ENCODE data around the gene PEAR1.
"Not testable (repeated sequence)": the region's sequence is repeated elsewhere in the genome, so short reads cannot be mapped to it uniquely, and the experiment has no call there.

The PEAR1 gene

DNA sequence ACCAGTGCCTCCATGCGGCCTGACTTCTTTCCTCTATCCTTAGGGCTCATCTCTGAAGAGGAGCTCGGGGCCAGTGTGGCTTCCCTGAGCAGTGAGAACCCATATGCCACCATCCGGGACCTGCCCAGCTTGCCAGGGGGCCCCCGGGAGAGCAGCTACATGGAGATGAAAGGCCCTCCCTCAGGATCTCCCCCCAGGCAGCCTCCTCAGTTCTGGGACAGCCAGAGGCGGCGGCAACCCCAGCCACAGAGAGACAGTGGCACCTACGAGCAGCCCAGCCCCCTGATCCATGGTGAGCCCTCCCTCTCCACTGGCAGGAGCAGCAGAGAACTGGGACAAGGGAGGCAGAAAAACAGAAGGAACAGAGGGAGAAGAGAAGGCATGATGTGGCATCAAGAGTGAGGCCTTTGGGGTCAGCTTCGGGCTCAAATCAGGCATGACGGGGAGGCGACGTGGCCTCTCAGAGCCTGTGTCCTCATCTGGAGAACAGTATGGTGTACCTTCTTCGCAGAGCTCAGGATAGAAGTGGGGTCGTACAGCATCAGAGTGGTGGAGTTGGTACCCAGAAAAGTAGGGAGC lies 20.4 kb downstream of the PEAR1 start:
- FAIRE-seq (no peak), DNase-seq (ENCODE audit: insufficient read length, low spot score) (no peak)

DNA sequence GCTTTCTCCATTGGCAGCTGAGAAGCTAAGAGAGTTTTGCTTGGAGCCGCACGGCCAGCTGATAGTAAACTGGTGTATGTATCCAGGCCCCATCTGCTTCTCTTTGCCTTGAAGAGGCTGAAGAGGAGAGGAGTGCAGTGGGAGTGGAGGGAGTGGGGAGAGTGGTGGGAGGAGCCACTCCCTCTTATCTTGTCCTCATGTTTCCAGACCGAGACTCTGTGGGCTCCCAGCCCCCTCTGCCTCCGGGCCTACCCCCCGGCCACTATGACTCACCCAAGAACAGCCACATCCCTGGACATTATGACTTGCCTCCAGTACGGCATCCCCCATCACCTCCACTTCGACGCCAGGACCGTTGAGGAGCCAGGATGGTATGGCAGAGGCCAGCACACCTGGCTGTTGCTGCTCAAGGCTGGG lies 20.9 kb downstream of the PEAR1 start:
- FAIRE-seq = no peak
- DNase-seq (ENCODE audit: insufficient read length, low spot score) = no peak

GRCh38 chr1:156920233-156921052 lies 26.9 kb downstream of the PEAR1 start, which contains the start of gene LRRC71:
LRRC71 (plus strand) TSS chr1:156920632; CDS start chr1:156920804, 172 bp downstream.
- no peak for FAIRE-seq
- DNase-seq (ENCODE audit: insufficient read length, low spot score) = no peak

DNA sequence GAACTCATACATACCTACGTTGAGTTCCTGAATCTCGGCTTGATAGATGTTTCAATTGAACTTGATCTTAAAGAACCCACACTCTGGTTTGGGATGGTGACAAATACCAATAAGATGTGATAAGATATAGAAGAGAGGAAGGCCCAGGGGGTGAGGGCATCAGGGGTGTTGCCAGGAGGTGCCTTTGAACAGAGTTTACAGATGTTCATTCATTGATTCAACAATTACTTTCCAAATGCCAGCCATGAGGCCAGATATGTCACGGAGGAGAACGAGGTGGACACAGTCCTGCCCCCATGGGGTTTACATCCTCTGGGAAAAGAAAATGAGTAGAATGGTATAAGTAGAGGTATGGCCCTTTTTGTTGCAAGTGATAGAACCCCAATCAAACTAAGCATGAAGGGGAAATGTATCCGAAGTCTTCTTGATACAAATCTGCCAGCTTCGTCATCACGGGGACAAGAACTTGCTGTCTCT lies 27.6 kb downstream of the PEAR1 start:
- FAIRE-seq = no peak

GRCh38 chr1:156922986-156923669 lies 29.6 kb downstream of the PEAR1 start:
- DNase-seq (ENCODE audit: insufficient read length, low spot score) (no peak), FAIRE-seq (no peak)

More for the DNA sequence above, 27.6 kb downstream of the PEAR1 start:
- no peak for DNase-seq (ENCODE audit: insufficient read length, low spot score)

DNA sequence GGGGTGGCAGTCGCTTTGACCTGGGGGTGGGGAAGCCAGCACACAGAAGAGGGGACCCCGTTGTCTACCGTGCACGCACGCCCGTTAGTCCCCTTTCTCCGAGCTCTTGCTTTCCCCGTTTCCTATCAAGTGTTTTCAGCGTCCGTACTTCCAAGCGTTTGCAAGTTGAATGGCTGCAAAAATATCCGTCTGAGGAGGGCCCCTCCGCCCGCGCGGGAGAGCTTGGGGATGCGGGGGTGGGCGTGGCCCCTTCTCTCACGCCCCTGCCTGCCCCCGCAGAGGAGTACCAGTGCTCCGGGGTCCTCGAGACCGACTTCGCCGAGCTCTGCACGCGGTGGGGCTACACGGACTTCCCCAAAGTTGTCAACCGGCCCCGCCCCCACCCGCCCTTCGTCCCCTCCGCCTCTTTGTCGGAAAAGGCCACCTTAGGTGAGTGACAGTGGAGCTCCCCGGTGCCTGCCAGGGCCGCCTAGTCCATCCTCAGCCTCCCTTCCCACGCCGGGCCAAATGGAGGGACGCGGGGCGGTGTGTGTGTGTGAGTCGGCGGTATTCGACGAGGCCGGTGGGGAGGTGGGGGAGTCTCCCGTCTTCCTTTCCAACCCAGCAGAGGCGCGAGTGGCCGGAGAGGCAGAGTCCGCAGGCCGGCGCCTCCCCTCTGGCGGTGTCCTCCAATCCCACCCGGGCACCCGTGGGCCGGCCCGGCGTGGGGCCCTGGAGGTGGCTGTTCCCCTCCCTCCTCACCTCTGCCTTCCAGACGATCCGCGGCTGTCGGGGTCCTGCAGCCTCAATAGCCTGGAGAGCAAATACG lies 30.4 kb downstream of the PEAR1 start:
- FAIRE-seq = no peak

GRCh38 chr1:156924478-156925153 lies 31.1 kb downstream of the PEAR1 start:
- FAIRE-seq (no peak), DNase-seq (ENCODE audit: insufficient read length, low spot score) (no peak)

More for the DNA sequence above, 30.4 kb downstream of the PEAR1 start:
- DNase-seq (ENCODE audit: insufficient read length, low spot score) = no peak

DNA sequence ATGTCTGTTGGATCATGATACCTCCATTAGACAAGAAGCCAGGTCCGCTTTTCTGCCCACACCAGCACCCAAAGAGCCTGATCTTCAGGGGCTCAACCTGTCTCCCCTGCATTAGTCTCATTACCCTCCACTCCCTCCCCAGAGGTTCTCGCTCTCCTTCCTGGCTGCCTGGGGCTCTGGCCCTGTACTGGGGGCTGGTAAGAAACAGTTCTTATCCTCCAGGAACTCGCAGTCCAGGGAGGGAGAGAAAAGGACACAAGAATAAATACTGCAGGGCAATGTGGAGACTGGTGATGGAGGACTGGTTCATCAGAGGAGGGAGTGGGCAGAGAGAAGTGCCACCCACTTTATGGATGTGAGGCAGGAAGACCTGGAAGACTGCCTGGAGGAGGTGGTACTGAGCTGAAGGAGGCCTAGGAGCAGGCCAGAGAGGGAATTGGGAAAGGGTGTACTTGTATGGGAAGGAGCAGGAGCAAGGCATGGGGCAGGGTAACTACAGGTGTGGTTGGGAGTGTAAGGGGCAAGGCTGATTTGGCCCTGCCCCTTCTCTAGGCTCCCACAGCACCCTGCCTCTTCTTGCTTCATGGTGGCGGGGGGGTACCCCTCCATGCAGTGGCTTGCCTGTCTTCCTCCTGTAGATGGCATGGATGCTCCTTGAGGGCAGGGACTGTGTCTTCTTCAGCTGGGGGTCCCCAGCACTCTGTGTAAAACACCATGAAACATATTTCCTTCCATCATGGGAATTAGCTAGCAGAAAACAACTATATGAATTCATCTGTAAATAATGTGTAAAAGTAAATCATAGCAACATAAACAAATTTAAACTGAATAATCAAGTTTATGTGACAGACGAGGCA lies 31.9 kb downstream of the PEAR1 start:
- FAIRE-seq = no peak
- DNase-seq (ENCODE audit: insufficient read length, low spot score) = no peak

DNA sequence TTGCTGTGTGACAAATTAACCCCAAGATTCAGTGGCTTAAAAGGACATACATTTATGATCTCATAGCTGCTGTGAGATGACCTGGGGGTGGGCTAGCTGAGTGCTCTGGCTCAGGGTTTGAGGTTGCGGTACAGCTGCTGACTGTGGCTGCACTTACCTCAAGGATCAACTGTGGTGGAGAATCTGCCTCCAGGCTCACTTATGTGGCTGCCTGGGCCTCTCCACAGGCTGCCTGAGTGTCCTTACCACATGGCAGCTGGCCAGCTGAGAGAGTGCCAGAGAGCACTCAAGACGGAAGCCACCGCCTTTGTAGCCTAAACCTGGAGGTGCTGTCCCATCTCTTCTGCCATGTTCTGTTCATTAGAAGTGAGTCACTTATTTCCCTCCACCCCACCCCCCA lies 32.7 kb downstream of the PEAR1 start:
- FAIRE-seq (no peak), DNase-seq (ENCODE audit: insufficient read length, low spot score) (peak; percentile 51)

GRCh38 chr1:156926695-156927094 lies 33.2 kb downstream of the PEAR1 start:
- DNase-seq (ENCODE audit: insufficient read length, low spot score) = not testable (repeated sequence)

GRCh38 chr1:156927215-156928042 lies 33.9 kb downstream of the PEAR1 start:
- FAIRE-seq (peak; percentile 4), DNase-seq (ENCODE audit: insufficient read length, low spot score) (peak; percentile 80)

More at GRCh38 chr1:156926695-156927094, 33.2 kb downstream of the PEAR1 start:
- FAIRE-seq = not testable (repeated sequence)

GRCh38 chr1:156928043-156928602 lies 34.6 kb downstream of the PEAR1 start:
- peak; percentile 14 for DNase-seq (ENCODE audit: insufficient read length, low spot score)

GRCh38 chr1:156929596-156930238 lies 36.2 kb downstream of the PEAR1 start:
- no peak for FAIRE-seq
- no peak for DNase-seq (ENCODE audit: insufficient read length, low spot score)

More at GRCh38 chr1:156928043-156928602, 34.6 kb downstream of the PEAR1 start:
- FAIRE-seq = no peak

DNA sequence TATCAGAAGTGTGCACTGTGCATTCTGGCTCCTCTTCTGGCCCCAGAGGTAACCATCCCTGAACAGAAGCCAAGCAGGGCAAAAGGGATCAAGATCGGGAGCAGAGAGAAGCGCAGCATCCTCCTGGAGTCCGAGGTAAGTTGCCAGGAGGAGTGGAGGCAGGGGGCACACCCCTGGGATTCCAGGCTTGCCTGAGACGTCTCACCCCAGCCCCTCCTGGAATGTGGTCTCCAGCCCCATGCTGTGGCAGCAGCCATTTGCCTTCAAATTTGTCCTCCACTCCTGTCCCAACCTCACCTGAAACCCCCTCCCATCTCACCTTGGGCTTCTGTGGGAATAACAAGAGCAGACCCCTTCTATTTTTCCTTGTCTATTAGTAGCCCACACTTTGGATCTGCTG lies 37.0 kb downstream of the PEAR1 start:
- DNase-seq (ENCODE audit: insufficient read length, low spot score) (no peak), FAIRE-seq (no peak)

- DNase-seq (ENCODE audit: insufficient read length, low spot score) (no peak), FAIRE-seq (no peak)
Measured at GRCh38 chr1:156931211-156931952, 37.9 kb downstream of the PEAR1 start.

DNA sequence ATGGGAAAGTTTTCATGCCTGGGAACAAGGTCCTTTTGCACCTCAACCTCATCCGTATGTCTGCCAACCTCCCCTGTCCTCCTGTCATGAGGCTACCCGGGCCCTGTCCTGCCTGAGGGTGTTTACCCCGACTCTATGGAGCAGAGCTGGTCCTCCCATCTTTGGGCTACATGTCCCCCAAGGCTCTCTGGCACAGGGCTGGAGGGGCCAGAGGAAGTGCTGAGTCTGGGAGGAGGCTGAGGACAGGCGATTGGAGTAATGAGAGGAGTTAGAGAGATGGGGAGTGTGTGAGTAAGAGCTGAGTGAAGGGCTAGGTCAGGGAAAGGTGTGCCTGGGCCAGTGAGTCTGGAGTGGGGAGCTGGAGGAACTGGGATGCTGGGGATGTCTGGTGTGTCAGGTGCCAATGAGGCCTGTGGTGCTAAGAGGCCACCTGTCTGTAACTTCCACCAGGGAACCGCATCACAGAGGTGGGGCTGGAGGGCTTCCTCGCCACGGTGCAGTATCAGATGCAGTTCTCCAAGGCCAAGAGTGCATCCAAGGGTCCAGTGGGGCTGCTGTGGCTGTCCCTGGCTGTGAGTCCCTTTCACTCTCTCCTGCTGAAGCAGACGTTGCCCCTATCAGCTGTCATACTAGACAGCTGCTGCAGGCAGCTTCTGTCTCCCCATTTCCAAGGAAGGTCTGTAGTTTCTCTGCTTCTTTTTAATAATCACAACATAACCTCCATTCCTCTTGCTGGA lies 38.6 kb downstream of the PEAR1 start:
- FAIRE-seq (no peak), DNase-seq (ENCODE audit: insufficient read length, low spot score) (no peak)
